IPS DF 19.7 (cell line): ENCODE measurements around the gene SYN1.
"Not testable (repeated sequence)": the region's sequence is repeated elsewhere in the genome, so short reads cannot be mapped to it uniquely, and the experiment has no call there.

Experiments
- DNase-seq: peaks from one replicate; pipeline ENCODE4 v3.0.0-alpha.2; 2013; ENCODE audit warnings: low read depth, low spot score

SYN1 gene

DNA sequence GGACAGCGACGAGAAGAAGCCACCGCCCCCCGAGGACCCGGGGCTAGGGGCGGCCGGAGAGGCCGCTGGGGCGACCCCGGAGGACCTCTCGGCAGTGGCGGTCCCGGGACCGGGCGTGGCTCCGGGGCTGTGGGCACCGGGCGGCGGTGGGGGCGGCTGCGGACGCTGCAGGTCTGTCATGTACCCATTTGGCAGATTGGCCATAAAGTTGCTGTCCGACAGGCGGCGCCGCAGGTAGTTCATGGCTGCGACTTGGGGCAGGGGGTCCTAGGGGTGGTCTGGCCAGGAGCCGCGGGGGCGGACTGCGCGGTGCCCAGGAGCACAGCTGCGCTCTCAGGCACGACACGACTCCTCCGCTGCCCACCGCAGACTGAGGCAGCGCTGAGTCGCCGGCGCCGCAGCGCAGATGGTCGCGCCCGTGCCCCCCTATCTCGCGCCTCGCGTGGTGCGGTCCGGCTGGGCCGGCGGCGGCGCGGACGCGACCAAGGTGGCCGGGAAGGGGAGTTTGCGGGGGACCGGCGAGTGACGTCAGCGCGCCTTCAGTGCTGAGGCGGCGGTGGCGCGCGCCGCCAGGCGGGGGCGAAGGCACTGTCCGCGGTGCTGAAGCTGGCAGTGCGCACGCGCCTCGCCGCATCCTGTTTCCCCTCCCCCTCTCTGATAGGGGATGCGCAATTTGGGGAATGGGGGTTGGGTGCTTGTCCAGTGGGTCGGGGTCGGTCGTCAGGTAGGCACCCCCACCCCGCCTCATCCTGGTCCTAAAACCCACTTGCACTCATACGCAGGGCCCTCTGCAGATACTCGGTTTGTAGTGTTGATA, at the start of gene SYN1:
TSS of gene SYN1 (minus strand) at position 372 of the 817 bp plus-strand sequence. CDS start at position 243, 129 bp downstream.
- DNase-seq, result no peak

- DNase-seq, result not testable (repeated sequence)
Measured at GRCh38 chrX:47665797-47666196, 46.1 kb upstream of the SYN1 start.

- no peak for DNase-seq
Measured at GRCh38 chrX:47664737-47665136, 45.1 kb upstream of the SYN1 start.

- DNase-seq, result no peak
Measured at GRCh38 chrX:47662144-47662657, 42.5 kb upstream of the SYN1 start.

DNA sequence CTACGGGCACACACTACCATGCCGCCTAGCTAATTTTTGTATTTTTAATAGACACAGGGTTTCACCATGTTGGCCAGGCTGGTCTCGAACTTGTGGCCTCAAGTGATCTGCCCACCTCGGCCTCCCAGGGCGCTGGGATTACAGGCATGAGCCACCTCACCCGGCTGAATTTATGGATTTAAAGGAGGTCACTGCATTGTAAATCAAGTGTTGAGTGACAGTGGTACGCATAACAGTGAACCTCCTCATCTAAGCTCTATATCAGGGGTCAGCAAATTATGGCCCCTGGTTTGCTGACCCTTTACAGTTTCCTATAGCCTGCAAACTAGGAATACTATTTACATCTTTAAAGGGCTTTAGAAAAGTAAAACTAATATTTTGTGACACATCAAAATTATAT, 41.9 kb upstream of the SYN1 start:
- DNase-seq, result no peak

GRCh38 chrX:47659421-47659726, 39.7 kb upstream of the SYN1 start:
- DNase-seq, result no peak

DNA sequence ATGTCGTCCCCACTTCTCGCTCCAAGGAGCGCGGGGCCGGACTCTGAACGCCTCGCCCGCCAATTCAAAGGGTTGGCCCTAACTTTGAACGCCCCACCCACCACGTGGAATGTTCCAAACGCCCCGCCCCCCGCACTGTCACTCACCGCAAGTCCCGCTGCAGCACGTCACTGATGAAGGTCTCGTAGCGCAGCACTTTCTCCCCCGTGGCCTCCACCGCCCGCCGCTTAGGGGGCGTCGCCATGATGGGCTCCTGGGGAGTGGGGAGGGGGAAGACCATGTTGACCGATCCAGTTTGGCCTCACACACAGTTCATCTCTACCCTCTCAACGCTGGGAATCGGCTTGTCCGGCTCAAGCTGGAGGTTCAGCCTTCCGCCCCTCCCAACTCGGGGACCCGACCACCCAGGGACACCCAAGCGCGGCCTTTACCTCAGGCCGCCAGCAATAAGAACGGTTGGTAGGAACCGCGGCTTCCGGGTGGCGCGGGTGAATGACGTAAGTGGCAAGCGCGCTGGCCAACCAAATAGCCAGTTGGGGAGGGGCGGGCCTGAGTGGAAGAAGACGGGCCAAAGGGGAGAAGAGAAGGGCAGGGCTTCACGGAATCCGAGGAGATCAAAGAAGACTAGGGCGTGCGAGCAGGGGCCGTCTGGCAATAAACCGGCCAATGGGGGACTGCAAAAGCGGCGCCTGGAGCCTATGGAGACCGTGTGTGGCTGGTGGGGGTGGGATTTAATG, 39.2 kb upstream of the SYN1 start, which contains the start of gene UXT:
TSS of gene UXT (minus strand) at position 497 of the 737 bp plus-strand sequence. CDS start at position 244, 253 bp downstream.
- DNase-seq, result peak; percentile 75

GRCh38 chrX:47658301-47658683, 38.6 kb upstream of the SYN1 start:
- no peak for DNase-seq

- DNase-seq, result no peak
Measured at GRCh38 chrX:47651043-47651905, 31.6 kb upstream of the SYN1 start.

GRCh38 chrX:47650164-47651042, 30.7 kb upstream of the SYN1 start, which contains the start of gene ELK1:
ELK1 (minus strand) TSS chrX:47650563; CDS start chrX:47641441, 9,122 bp downstream.
- DNase-seq, result peak; percentile 86

DNA sequence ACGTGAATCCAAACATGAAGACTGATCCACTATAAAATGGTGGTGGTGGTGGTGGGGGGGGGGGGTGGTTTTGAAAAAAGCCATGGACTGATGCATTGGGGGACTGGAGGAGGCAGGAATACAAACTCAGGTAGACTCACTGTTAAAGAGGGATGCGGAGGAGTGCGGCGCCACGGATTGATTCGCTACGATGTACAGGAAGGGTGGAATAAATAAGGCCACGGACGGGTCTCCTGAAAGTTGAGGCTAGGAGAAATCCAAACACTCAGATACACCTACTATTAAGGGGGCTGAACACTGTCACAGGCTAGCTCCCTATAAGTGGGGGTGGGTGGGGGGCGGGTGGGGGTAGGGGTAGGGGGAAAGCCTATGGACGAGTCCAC, 30.1 kb upstream of the SYN1 start:
- no peak for DNase-seq

DNA sequence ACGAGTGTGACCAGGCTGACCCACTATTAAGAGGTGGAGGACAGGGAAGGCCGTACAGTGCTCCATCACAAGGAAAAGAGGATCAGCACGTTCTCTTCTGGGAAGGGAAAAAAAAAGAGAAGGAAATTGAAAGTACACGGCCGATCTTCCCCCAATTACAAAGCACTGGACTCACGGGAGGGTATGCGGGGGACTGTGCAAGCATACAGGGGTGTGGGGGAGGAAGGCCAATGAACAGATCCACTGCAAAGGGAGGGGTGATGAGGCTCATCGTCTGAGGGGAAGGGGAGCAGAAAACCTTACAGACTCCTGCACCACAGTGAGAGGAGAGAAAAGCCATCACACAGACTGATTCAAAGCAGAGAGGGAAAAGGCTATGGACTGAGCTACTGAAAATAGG, 29.6 kb upstream of the SYN1 start:
- DNase-seq, result no peak

GRCh38 chrX:47648376-47648775, 28.7 kb upstream of the SYN1 start:
- no peak for DNase-seq

GRCh38 chrX:47646636-47647035, 27.0 kb upstream of the SYN1 start:
- DNase-seq, result no peak

DNA sequence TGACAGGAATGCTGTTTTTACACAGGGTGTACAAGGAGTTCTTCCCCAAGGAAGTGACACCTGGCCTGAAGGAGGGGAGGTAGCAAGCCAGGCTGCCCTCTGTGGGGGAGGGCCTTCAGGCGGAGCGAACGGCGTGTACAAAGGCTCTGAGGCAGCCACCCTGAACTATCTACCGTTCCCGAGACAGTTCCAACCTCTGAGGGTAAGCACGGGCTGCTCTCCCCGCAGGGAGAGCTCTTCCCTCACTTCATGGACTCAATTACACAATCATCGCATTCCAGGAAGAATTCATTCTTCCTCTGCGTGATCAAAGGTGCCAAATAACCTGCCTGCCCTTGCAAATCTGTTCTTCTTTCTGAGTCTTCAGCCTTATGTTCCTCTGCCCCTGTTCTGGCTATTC, 25.9 kb upstream of the SYN1 start:
- no peak for DNase-seq

GRCh38 chrX:47644557-47645091, 25.0 kb upstream of the SYN1 start:
- no peak for DNase-seq

GRCh38 chrX:47643926-47644325, 24.3 kb upstream of the SYN1 start:
- no peak for DNase-seq

- no peak for DNase-seq
Measured at GRCh38 chrX:47638816-47639215, 19.2 kb upstream of the SYN1 start.

DNA sequence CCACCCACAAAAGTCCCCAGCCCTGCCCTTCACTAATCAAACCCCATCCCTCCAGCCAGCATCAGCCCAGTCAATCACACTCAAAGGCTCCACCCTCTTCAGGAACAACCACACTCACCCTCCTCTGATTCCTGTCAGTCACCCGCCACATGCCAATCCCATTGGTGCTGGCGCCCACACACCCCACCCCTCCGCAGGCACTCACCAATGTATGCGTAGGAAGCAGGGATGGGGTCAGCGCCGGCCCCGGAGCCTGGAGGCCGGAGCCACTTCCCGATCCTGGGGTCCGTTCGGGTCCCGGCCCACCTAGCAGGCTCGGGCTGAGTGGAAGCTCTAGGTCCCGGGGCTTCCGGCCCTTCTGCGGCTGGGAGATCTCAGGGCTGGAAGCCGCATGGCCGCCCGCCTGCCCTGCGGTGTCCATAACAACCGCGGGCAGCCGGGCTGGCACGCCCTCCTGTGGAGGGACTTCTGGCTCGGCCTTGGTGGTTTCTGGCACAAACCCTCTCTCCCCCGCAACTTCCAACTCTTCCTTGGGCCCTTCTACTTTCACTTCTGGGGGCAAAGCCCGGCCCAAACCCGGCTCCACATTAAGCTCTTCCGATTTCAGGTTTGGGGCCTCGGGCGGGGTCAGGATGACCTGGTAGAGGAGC, 18.0 kb upstream of the SYN1 start:
- no peak for DNase-seq
